NCI-H2107 treated with DMSO at 0.1 percent for 48 hours (cell line): ENCODE measurements around the gene PIBF1.
"Not testable (repeated sequence)": the region's sequence is repeated elsewhere in the genome, so short reads cannot be mapped to it uniquely, and the experiment has no call there.

Experiments
- DNase-seq: peaks from one replicate; lab custom pipeline; 2025; ENCODE audit not compliant: unreplicated experiment; lab: John Stamatoyannopoulos, UW

Gene PIBF1

DNA sequence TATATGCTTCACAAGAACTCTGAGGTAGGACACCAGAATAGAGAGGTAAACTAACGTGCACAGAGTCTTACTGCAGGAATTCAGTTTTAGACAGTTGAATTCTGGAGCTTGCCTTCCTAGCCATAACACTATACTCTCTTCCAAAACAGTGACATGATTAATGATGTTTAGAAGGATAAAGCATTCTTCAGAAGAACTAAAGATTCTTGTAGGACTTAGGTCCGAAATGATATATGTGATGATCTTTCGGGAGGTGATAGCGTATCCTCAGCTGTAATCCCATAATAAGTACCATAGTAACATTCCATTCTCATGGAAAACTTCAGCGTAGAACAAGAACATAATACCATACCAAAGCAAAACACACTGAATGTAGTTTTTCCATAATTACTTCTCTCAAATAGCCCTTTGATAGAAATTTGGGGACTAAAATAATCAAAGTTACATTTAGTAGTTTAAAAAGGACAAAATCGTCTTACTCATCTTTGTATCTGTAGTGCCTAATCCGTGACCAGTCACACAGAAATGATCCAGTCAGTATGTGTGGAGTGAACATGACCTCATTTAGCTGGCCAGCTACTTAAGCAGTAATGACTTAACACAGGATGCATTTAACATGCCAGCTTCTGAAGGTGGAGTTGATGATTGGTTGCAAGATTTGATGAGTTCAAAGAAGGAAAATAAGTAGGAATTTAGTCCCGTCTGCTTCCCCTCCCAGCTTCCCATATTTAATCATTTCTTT is 38.4 kb downstream of the PIBF1 start:
- no peak for DNase-seq

DNA sequence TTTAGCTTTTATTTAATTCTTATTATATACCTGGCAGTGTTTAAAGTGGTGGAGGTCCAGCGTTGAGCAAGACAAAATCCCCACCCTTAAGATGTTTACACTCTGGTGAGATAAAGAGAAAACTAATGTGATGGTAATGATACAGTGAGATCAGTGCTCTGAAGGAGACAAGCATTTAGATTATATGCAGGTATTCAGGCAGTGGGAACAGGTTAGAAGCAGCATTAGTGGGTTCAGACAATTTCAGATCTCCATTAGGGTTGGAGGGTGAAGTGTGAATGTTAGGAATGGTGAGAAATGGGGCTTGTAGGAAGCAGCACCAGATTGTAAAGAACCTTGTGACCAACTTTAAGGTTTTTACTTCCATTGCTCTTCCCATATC is 39.0 kb downstream of the PIBF1 start:
- no peak for DNase-seq

DNA sequence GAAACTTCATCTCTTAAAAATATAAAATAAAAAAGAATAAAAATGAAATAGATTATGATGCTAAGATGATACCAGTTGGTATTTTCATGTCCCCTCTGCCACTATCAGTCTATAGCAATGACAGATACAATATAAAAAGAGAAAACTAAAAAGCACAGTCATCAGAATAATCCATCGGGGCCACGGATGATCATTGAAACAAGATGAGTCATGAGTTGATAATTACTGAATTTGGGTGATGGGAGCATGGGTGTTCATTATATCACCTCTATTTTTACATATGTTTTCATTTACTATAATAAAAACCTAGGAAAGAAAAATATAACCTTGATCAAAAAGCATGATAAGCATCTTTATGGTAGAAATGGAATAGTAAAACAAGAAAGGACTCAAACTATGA is 41.1 kb downstream of the PIBF1 start:
- no peak for DNase-seq

- DNase-seq = no peak
Observed at GRCh38 chr13:72823724-72824123, 41.8 kb downstream of the PIBF1 start.

DNA sequence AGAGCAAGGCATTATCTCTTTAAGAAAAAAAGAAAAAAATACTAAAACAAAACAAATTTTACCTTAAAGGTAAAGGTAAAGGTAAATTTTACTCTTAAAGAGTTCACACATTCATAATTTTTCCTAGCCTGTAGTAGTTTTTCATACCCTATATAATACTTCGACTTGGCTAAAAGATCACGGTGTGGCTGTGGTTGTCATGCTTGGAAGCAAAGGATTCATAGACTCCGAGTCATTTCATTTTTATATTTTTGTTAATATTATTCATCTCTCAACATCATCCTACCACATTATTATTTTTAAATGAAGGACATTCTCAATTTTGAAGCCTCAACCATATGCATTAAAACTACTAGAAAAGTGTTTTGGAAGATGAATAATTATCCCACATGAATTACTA is 52.7 kb downstream of the PIBF1 start:
- DNase-seq = no peak

GRCh38 chr13:72839831-72840426 is 58.0 kb downstream of the PIBF1 start:
- peak; percentile 11 for DNase-seq

GRCh38 chr13:72842991-72843390 is 61.1 kb downstream of the PIBF1 start:
- DNase-seq = no peak

GRCh38 chr13:72845148-72845547 is 63.2 kb downstream of the PIBF1 start:
- not testable (repeated sequence) for DNase-seq

GRCh38 chr13:72849571-72849970 is 67.6 kb downstream of the PIBF1 start:
- no peak for DNase-seq

DNA sequence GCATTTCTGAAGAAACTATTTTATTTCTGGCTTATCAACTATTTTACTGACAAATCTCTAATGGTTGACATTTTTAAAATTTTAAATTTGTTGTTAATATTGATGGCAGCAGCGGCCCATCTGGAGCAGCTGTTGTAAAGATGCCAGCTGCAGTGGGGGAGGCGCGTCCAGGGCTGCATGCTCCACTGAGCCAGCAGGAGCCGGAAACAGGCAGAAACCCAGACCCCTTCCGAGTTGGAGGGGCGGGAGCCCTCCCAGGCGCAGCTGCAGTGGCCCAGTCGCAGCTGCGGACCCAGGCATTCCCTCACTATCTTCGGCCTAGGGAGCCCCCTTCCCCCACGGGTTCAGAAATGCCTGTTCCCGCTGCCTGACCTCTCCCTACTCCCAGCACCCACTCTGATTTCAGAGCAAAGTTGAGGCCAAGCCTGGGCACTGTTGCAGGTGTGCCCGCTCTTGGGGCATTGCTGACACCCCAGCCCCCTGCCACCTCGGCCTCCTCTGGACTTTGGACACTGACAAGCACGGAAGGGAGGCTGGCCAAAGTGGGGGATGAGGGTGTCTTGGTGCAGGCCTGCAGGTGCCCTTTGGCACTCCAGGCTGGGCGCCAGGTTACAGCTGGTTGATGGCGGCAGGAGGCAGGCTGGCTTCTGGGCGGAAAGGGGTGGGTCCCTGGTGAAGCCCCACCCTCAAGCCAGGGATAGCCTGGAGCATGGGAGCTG is 69.2 kb downstream of the PIBF1 start:
- DNase-seq = no peak

DNA sequence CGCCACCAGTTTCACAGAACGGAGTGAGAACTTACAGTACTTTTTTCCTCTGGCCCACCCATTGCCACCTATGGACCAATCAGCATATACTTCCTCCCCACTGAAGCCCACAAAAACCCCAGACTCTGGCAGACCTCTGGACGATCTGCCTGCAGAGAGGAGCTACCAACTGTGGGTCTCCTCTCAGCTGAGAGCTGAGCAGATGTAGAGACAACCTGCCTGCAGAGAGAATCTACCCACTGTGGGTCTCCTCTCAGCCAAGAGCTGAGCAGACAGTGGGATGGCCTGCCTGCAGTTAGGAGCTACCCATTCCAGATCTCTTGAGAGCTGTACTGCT is 69.7 kb downstream of the PIBF1 start:
- no peak for DNase-seq

- no peak for DNase-seq
Observed at GRCh38 chr13:72852207-72852606, 70.3 kb downstream of the PIBF1 start.

DNA sequence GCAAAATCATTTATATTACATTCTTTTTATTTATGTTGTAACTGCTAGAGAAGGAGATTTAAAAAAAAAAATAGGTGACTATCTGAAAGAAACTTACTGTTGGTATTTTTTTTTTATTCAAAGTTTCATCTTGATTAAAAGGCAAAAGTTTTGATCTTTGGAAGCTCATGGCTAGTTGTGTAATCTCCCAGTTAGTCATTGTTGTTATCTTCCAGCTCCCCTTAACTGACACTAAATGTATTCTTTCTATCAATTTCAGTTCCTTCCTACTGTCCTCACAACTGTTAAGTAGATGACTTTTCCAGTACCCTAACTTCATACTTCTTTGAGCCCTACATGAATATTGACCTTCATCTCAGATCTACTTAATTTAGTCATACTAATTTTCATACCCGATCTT is 71.1 kb downstream of the PIBF1 start:
- DNase-seq = no peak

DNA sequence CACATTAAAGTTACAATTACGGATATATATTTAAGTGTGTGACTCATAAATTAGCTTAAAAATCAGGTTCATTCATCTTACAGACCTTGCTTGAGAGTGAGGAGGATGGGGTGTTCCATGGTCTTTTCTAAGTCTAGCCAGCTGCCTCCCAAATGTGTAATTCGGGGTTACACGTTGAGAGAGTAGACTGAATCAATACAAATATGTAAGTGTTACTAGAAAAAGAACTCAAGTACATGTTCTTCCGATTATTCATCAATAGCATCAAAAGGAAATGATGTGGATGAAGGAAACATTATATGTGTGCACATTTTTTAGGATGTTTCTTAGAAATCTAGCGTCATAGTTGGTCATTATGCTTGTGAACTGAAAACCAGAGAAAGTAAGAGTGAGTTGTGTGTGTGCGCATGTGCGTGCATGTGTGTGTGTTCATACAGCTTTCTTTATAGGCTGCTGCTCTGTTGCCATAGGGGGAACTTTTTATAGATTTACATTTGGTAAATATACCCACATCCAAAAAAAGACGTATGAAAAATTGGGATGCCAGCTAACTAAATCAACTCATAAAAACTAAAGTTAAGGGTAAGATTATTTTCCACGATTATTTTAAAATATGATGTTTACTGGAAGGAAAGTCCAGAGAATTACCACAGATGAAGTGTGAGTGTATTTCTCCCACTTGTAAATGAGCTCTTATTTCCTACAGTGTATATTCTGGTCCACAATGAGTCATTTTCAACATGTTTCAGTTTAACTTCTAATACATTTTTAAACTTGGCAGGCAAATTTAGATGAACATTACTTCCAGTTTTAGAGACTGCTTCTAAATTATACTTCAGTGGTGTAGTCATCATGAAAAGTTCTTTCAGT is 82.4 kb downstream of the PIBF1 start:
- DNase-seq = no peak

DNA sequence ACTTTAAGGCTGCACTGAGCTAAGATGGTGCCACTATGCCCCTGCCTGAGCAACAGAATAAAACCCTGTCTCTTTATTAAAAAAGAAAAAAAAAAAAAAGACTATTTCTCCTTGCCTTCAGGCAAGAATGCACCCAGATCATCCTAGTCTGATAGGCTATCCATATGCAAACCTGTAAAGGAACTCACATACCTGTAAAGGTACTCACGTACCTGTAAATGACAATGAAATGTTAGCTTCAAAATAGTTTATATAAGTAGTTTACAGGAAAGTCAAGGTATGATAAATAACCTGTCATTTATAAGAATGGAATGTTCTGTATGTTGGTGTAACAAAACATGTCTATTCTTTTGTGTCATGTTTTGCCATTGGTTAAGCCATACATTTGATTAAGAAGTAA is 86.3 kb downstream of the PIBF1 start:
- no peak for DNase-seq

GRCh38 chr13:72875233-72875632 is 93.3 kb downstream of the PIBF1 start:
- no peak for DNase-seq

GRCh38 chr13:72884101-72884500 is 102.2 kb downstream of the PIBF1 start:
- no peak for DNase-seq

DNA sequence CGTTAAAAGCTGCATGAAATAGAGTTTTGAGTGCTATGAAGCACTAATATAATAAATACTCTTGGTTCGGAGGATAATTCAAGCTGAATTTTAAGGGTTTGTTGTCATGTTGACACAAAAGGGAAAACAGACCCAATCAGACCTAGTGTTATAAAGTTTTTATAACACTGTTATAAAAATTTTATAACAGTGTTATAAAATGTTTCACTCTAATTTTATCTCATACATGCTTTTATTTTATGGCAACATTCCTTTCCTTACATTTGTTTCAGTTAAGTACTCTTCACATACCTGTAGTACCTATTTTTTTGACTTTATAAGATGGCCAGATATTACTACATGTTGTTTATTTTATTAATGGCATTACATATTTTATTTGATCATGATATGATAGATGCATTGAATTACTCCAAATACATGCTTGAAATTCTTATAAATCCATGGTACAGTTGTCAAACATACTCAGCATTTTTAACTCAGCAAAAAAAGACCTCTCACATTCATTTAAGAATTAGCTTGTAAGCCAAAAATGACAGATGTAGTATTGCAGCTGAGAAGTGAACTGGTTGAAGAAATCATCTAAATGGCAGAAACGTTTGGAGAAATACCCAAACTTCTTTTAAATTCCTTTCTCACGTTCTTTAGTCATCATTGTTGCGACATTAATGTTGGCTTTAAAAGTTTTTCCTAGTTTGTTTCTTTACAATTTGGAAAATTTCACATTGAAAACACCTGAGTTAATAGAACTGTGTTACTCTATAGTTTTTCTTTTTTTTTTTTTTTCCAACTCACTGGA is 104.5 kb downstream of the PIBF1 start:
- no peak for DNase-seq

- DNase-seq = no peak
Observed at GRCh38 chr13:72889495-72889894, 107.6 kb downstream of the PIBF1 start.

DNA sequence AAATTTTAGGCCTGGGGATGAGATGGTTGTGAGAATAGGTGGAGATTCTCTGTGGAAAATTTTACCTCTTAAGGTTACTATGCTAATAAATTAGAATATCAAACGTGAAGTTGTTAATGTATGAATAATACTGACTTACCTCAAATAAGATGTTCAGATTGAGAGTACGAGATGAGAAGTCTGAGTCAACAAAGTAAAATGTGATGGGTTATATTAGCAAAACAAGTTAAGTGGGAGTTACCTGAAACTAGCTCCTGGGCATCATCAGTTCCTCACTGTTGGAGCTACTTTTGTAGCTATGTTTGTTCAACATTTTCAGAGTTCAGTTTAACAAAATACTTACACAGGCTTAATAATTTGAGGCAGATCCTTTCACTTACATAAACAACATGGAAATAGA is 108.6 kb downstream of the PIBF1 start:
- no peak for DNase-seq

DNA sequence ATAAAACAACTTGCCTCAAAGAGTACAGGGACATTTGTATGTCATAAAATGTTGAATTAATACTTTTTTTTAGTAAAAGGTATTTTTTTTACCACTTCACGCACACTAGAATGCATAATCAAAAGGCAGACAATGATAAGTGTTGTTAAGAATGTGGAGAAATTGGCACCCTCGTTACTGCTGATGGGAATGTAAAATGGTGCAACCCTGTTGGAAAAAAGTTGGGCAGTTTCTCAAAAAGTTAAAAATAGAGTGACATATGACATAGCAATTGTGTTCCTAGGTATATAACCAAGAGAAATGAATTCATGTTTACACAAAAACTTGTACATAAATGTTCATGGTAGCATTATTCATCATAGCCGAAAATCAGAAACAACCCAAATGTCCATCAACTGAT is 109.5 kb downstream of the PIBF1 start:
- no peak for DNase-seq
